Muscle of leg (tissue), 11 donors: Measurements from ENCODE around the gene PANX1. TPM values are rescaled to one million over a fixed set of nuclear protein-coding genes. Genes with fewer than 3 reads are reported as not detected.

Experiments
- DNase-seq: peaks from one replicate; pipeline ENCODE4 v3.0.0; 2013
- H3K27ac ChIP-seq: one replicate; pipeline ENCODE4 v1.5.1; 2013; ENCODE audit warnings: mild to moderate bottlenecking, low read length, control low read depth
- H3K27me3 ChIP-seq: one replicate; pipeline ENCODE4 v1.6.1; 2013; ENCODE audit warnings: low read length; ENCODE audit not compliant: control insufficient read depth, insufficient read depth
- H3K36me3 ChIP-seq: one replicate; pipeline ENCODE4 v1.6.1; 2013; ENCODE audit warnings: low read length; ENCODE audit not compliant: control insufficient read depth, insufficient read depth
- H3K4me1 ChIP-seq: one replicate; pipeline ENCODE4 v1.6.1; 2013; ENCODE audit warnings: low read length; ENCODE audit not compliant: control insufficient read depth, insufficient read depth
- H3K4me3 ChIP-seq: one replicate; pipeline ENCODE4 v1.5.1; 2013; ENCODE audit warnings: low read length, control low read depth
- H3K9me3 ChIP-seq: replicated peaks from 2 replicates; pipeline ENCODE4 v1.6.1; 2013; ENCODE audit warnings: low read depth, low read length; ENCODE audit not compliant: control insufficient read depth
- WGBS: methylation state at CpG from one replicate; pipeline ENCODE4 v1.1.5; 2013; ENCODE audit warnings: missing lambda C conversion rate; ENCODE audit not compliant: insufficient coverage; 5-methylcytosine and 5-hydroxymethylcytosine counted together
- polyA plus RNA-seq, 8 donors: library from polyadenylated mRNA; unstranded; fragments of 120-200 nt; gene quantifications; one replicate each; pipeline versions ENCODE4 v1.2.1 to v1.2.3, GENCODE V29; 2013; ENCODE audit warnings: inconsistent platforms in 1 of 8, low replicate concordance in 1 of 8; ENCODE audit not compliant: insufficient read length in 8 of 8, insufficient read depth in 1 of 8
- total RNA-seq: library from RNA; stranded (reverse); fragments of 120-200 nt; gene quantifications from one replicate; pipeline ENCODE4 v1.2.4, GENCODE V29; 2013

PANX1 gene
- total and polyA plus RNA-seq, 9 donors: 10.5 to 27.1 (median 20.7) TPM

DNA sequence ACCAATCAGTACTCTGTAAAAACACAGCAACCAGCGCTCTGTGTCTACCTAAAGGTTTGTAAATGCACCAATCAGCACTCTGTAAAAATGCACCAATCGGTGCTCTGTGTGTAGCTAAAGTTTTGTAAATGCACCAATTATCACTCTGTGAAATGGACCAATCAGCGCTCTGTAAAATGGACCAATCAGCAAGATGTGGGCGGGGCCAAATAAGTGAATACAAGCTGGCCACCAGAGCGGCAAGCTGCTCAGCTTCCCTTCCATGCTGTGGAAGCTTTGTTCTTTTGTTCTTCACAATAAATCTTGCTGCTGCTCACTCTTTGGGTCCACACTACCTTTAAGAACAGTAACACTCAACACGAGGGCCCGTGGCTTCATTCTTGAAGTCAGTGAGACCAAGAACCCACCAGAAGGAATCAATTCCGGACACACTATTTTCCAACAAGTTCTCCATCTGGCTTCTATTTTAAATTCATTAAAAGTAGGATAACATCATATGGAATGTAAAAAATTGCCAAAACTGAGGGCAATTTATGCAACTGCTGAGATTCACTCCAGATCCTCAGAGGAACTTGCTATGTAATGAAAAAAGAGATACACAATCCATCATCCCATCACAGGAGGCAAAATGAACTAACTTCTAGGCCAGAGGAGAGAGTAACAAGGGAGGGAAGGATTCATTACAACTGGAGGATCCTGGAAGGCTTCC is 3.1 kb upstream of the PANX1 start:
- Histone ChIP-seq H3K36me3 (no peaks in the 10 kb centered on the region), H3K4me1 (peaks cover 17% of the 10 kb centered on the region), H3K27me3 (no peaks in the 10 kb centered on the region), H3K9me3 (peaks cover 2% of the 10 kb centered on the region), H3K27ac (no peak overlapping the region), H3K4me3 (no peak overlapping the region)
- 100% methylated on average over 2 of the region's 8 CpGs for WGBS
- DNase-seq: peak; percentile 57

DNA sequence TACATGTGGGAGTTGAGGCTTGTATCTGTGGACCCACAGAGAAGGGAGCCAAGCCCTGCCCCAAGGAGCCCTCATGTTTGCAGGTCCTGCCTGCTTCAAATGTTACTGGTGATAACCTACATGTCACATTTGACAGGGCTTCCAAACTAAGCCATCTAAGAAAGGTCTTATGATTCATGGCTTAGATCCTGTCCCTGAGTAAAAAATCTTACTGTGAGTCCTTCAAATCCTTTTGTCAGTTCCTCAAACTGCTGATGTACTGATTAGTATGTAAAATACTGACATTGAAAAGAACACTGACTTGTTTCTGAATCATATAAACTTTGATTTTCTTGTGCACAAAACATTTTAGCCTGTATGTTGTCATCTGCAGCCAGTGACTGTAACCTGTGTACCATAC is 1.0 kb upstream of the PANX1 start:
- Histone ChIP-seq H3K9me3 (peaks cover 2% of the 10 kb centered on the region), H3K27me3 (no peaks in the 10 kb centered on the region), H3K36me3 (no peaks in the 10 kb centered on the region), H3K4me3 (peak overlapping the region; percentile 98), H3K4me1 (peaks cover 33% of the 10 kb centered on the region), H3K27ac (peak overlapping the region; percentile 98)
- DNase-seq: no peak

DNA sequence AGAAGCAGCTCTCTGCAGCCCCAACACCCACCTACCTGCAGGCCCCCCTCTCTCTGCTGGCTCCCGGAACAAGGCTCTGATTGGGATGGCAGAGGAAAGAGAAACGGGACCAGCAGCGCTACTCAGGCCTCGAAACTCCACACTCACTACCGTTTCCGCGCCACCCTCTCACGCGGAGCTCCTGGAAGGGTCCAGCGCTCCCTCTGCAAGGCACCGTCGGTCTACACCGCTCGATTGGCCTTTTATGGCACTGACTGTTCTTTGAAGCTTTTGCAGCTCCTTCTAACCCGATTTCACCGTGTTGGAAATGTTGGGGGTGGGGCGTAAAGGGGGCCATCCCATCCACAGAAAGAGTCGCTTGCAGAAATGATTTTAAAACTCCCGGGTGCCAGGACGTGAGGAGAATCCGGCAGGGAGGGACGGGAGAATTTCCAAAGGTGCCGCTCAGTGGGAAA is 323 bp upstream of the PANX1 start:
- peak overlapping the region; percentile 98 for H3K27ac ChIP-seq
- peaks cover 2% of the 10 kb centered on the region for H3K9me3 ChIP-seq
- 0% methylated on average over 20 of the region's 23 CpGs for WGBS
- H3K27me3 ChIP-seq: no peaks in the 10 kb centered on the region
- no peak for DNase-seq
- no peaks in the 10 kb centered on the region for H3K36me3 ChIP-seq
- H3K4me1 ChIP-seq: peaks cover 38% of the 10 kb centered on the region
- peak overlapping the region; percentile 98 for H3K4me3 ChIP-seq

DNA sequence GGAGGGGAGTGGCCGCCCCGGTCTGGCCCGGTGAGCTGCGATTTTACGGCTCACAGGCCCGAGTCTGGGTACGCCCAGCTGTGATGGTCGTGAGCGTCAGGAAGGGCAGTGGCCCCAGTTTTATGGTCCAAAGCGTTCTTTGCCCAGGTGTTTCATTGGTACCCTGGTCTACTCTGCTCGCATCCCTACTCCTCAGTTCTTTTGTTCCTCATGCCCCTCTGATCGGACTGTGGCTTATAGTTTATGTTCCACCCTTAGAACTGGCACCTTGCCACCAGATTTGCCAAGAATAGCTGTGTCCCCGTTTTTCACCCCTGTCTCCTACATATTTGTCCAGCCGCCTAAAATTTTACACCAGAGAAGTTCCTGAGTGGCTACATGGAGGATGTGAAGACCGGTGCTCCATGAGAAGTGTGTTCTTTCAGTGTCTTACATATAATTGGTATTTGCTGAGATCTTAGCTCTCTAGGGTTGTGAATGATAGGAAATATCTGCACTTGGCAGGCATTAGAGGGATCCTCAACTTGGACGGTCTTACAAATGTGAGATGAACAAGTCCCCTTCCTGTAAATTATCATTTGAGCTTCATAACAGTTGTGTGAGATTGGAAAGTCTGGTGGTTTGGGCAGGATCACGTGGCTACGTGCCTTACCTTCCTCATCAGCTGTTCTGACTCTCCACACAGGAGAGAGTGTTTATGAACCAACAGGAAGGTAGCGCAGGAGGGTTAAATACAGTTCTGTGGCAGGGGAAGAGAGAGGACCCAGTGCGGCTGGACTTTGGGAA is 1.1 kb downstream of the PANX1 start:
- peaks cover 45% of the 10 kb centered on the region for H3K4me1 ChIP-seq
- WGBS: 10% methylated on average over 14 of the region's 20 CpGs

DNA sequence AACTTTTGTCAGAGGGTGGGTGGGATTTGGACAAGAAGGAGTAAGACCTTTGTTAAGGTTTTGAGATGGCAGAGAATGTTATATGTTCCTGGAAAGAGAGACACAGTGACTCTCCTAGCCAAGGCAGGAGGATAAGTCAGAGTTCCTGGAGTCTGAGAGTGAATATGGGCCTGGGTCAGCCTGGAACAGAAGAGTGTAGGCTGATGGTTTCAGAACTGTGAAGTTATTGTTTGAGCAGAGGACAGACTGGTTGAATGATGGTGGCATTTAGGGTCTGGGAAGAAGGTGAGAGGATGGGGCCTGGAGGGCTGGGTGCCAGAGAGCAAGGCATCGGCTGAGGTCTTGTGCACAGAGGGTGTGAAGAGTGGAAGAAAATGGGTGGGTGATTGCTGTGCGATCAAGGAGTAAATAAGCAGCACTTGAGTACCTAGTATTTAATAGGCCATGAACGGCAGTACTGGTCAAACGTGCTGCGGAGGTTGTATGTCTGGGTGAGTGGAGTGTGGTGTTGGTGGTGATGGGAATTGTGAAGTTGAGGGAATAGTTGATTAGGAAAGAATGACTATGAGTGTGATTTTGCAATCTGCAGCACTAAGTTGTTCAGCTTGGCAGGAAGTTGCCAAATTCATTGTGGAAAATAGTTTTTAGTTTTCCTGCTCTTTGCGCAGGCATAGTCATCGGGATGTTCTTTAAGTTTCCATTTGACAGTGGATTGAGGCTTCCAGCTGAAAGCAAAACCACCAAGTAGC is 1.8 kb downstream of the PANX1 start:
- Histone ChIP-seq H3K4me1 (peaks cover 52% of the 10 kb centered on the region), H3K4me3 (peak overlapping the region; percentile 98), H3K9me3 (no peaks in the 10 kb centered on the region), H3K27ac (peak overlapping the region; percentile 98), H3K36me3 (no peaks in the 10 kb centered on the region), H3K27me3 (no peaks in the 10 kb centered on the region)
- DNase-seq: peak; percentile 83
- 65% methylated on average over 7 of the region's 7 CpGs for WGBS

More for the DNA sequence above, 1.1 kb downstream of the PANX1 start:
- no peaks in the 10 kb centered on the region for H3K27me3 ChIP-seq
- peak overlapping the region; percentile 98 for H3K4me3 ChIP-seq
- DNase-seq: peak; percentile 68
- peaks cover 2% of the 10 kb centered on the region for H3K9me3 ChIP-seq
- H3K36me3 ChIP-seq: no peaks in the 10 kb centered on the region
- peak overlapping the region; percentile 98 for H3K27ac ChIP-seq

DNA sequence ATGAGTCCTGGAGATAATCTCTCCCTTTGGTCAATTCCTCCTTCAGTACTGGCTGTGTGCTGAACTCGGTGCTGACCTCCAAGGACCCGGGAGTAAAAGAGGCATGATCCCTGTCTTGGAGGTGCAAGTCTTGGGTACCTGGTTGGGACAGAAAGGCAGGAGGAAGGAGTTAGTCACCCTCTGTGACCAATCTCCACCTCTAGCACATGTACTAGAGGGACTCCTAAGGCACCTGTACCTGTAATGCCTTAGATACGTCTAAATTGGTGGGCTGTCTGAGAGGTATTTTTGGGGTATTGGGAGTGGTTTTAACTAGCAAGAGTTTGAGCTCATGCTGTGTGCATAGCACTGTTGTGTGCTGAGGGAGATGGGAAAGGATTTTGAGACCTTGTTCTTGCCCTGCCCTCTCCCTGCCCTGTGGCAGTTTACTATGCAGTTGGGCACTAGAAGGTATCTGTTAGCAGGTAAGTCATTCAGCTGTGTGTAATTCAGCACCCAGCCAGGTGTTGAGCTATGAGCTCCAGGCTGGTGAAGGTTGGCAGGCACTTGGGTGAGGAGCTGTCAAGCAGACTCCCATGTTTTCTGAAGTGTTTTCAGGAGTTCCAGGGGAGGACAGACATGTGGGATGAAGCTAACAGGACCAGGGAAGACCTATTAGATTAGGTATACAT is 2.5 kb downstream of the PANX1 start:
- peak overlapping the region; percentile 25 for H3K27ac ChIP-seq
- H3K27me3 ChIP-seq: no peaks in the 10 kb centered on the region
- WGBS: no CpG with 5 or more reads among the region's 3 CpGs
- H3K4me1 ChIP-seq: peaks cover 53% of the 10 kb centered on the region
- no peak for DNase-seq
- H3K36me3 ChIP-seq: no peaks in the 10 kb centered on the region
- no peak overlapping the region for H3K4me3 ChIP-seq
- H3K9me3 ChIP-seq: no peaks in the 10 kb centered on the region

DNA sequence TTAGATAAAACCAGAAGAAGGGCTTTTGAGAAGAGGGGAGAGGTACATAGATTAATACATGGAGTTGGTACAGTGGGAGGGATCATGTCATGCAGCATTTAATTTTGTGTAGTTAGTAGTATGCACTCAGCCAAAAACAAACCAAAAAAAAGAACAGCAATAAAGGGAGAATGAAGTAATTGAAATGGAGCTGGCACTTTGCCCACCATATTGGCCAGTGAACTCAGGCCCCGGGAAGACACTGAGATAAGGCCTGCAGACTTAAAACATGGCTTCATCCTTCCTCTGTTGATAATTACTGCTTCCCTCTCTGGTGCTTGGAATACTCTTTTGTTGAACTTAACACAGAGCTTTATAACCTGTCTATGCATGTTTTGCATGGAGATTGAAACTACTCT is 3.1 kb downstream of the PANX1 start:
- peak overlapping the region; percentile 25 for H3K27ac ChIP-seq
- no peak overlapping the region for H3K4me3 ChIP-seq
- H3K27me3 ChIP-seq: no peaks in the 10 kb centered on the region
- no peaks in the 10 kb centered on the region for H3K36me3 ChIP-seq
- DNase-seq: peak; percentile 67
- 14% methylated on average over 1 of the region's 1 CpG for WGBS
- H3K4me1 ChIP-seq: peaks cover 55% of the 10 kb centered on the region
- no peaks in the 10 kb centered on the region for H3K9me3 ChIP-seq

DNA sequence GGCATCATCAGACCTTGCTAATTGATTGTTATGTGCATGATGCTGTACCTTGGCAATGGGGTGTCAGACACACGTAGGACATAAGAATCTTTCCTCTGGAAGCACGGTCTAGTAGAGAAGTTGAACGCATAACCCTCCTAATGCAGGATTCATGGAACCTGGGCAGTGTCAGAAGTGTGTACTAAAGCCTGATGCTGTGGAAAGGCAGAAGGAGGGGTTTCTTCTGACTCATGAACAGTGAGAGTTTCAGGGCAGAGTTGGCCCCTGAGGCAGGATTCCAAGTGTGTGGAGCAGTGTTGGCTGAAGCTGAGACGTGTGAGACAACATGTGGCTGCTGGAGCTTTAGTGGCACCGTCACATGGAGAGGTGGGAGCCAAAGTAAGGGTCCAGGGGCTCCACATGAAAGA is 3.5 kb downstream of the PANX1 start:
- Histone ChIP-seq H3K27me3 (no peaks in the 10 kb centered on the region), H3K36me3 (no peaks in the 10 kb centered on the region), H3K4me3 (no peak overlapping the region), H3K9me3 (no peaks in the 10 kb centered on the region), H3K27ac (peak overlapping the region; percentile 20), H3K4me1 (peaks cover 55% of the 10 kb centered on the region)
- peak; percentile 43 for DNase-seq
- 74% methylated on average over 5 of the region's 5 CpGs for WGBS

DNA sequence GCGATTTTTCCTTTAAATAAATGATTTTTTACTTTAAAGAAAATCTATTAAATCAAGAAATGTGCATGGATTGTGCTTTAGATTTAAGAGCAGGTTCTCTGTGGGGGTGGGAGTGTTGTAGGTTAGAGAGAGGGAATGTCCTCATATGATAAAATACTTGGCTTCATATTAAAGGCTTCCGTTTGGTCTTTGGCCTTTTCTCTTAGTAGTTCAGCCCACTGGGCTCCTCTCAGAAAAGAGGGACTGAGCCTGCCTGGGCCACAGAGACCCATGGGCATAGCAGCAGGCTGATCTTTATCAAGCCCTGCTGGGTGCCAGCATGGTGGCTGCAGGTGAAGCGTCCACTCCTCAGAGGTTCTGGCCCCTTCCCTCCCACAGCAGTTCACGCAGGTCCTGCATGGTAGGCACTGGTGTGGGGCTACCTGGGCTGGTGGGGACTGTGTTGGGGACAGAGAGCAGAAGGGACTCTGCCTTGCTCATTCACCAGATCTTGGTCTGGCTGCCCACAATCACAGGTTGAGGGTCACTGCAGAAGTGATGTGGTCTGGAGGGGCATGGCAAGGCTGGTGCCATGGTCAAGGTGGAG is 4.3 kb downstream of the PANX1 start:
- H3K27ac ChIP-seq: no peak overlapping the region
- H3K4me1 ChIP-seq: peaks cover 54% of the 10 kb centered on the region
- H3K36me3 ChIP-seq: no peaks in the 10 kb centered on the region
- H3K4me3 ChIP-seq: no peak overlapping the region
- WGBS: 71% methylated on average over 1 of the region's 4 CpGs
- no peak for DNase-seq
- H3K27me3 ChIP-seq: no peaks in the 10 kb centered on the region
- no peaks in the 10 kb centered on the region for H3K9me3 ChIP-seq
